GM19035 (cell line): ENCODE results near the gene TBC1D23.
"Not testable (repeated sequence)": the region's sequence is repeated elsewhere in the genome, so short reads cannot be mapped to it uniquely, and the experiment has no call there.

Experiments
- ATAC-seq: cut with Tn5 transposase; IDR thresholded peaks from one replicate; pipeline ENCODE4 v1.9.1; 2021; ENCODE audit not compliant: unreplicated experiment

Gene TBC1D23

GRCh38 chr3:100254168-100254777 is 6.5 kb upstream of the TBC1D23 start:
- peak; percentile 70 for ATAC-seq

- no peak for ATAC-seq
Measured at GRCh38 chr3:100256731-100257151, 4.1 kb upstream of the TBC1D23 start.

- ATAC-seq, result no peak
Measured at GRCh38 chr3:100257586-100257985, 3.2 kb upstream of the TBC1D23 start.

GRCh38 chr3:100260081-100260684 is 609 bp upstream of the TBC1D23 start:
- ATAC-seq, result no peak

- no peak for ATAC-seq
Measured at GRCh38 chr3:100261485-100261903, 702 bp downstream of the TBC1D23 start.

- not testable (repeated sequence) for ATAC-seq
Measured at GRCh38 chr3:100262925-100263324, 2.1 kb downstream of the TBC1D23 start.

- no peak for ATAC-seq
Measured at GRCh38 chr3:100263583-100263982, 2.8 kb downstream of the TBC1D23 start.

GRCh38 chr3:100264242-100264641 is 3.5 kb downstream of the TBC1D23 start:
- no peak for ATAC-seq

GRCh38 chr3:100265016-100265415 is 4.2 kb downstream of the TBC1D23 start:
- no peak for ATAC-seq

GRCh38 chr3:100266531-100266930 is 5.7 kb downstream of the TBC1D23 start:
- ATAC-seq, result no peak

GRCh38 chr3:100268156-100268555 is 7.4 kb downstream of the TBC1D23 start:
- ATAC-seq, result no peak

GRCh38 chr3:100269001-100269400 is 8.2 kb downstream of the TBC1D23 start:
- ATAC-seq, result no peak

- ATAC-seq, result no peak
Measured at GRCh38 chr3:100269410-100270214, 8.8 kb downstream of the TBC1D23 start.

- no peak for ATAC-seq
Measured at GRCh38 chr3:100270215-100270583, 9.4 kb downstream of the TBC1D23 start.

GRCh38 chr3:100271522-100271921 is 10.7 kb downstream of the TBC1D23 start:
- no peak for ATAC-seq

- not testable (repeated sequence) for ATAC-seq
Measured at GRCh38 chr3:100272797-100273611, 12.2 kb downstream of the TBC1D23 start.

- no peak for ATAC-seq
Measured at GRCh38 chr3:100274361-100274760, 13.6 kb downstream of the TBC1D23 start.

GRCh38 chr3:100277255-100277800 is 16.5 kb downstream of the TBC1D23 start:
- no peak for ATAC-seq

- ATAC-seq, result no peak
Measured at GRCh38 chr3:100278910-100279309, 18.1 kb downstream of the TBC1D23 start.

GRCh38 chr3:100288288-100288894 is 27.6 kb downstream of the TBC1D23 start:
- no peak for ATAC-seq

GRCh38 chr3:100289339-100289738 is 28.5 kb downstream of the TBC1D23 start:
- no peak for ATAC-seq
